Right lobe of liver (tissue), 4 donors: Measurements from ENCODE around the gene POLL.

Source experiments
- POLR2A ChIP-seq: fragments of 450-650 bp; IDR thresholded peaks from one replicate; pipeline ENCODE4 v1.6.1; 2017; ENCODE audit warnings: antibody characterized with exemption, mild to moderate bottlenecking
- TF ChIP-seq, protein P1 (sequence below), 4 donors: fragments of 200-600 bp in 3 of 4; fragments of 450-650 bp in 1 of 4; IDR thresholded peaks; one replicate each; pipeline versions ENCODE4 v1.5.1 to v1.8.0; 2016 to 2022; ENCODE audit warnings: antibody characterized with exemption in 4 of 4, mild to moderate bottlenecking in 2 of 4
- donor health status: DM: no; HTN: no; CAD: no.
- donor health status: DM: no; HTN: no; CAD: no.
- donor health status: DM: no; HTN: yes; CAD: no.

DNA sequence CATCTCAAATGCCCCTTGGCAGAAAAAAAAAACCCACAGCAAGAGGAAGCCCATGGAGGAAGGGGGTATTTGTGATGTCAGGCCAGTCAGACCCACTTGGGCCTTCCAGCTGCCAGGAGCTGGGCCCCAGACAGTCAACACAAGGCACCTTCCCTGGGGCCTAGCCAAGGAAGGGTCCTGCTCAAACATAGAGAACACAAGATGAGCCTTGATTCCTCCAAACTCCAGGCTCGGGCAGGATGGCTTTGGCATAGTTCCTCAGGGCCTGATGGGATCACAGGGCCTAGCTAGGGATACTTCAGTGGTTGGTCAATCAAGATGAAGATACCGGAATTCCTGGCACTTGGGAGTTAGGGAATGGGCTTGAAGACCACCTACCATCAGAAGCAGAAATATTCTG, 30.8 kb upstream of the POLL start:
- TF ChIP-seq, protein P1, sequence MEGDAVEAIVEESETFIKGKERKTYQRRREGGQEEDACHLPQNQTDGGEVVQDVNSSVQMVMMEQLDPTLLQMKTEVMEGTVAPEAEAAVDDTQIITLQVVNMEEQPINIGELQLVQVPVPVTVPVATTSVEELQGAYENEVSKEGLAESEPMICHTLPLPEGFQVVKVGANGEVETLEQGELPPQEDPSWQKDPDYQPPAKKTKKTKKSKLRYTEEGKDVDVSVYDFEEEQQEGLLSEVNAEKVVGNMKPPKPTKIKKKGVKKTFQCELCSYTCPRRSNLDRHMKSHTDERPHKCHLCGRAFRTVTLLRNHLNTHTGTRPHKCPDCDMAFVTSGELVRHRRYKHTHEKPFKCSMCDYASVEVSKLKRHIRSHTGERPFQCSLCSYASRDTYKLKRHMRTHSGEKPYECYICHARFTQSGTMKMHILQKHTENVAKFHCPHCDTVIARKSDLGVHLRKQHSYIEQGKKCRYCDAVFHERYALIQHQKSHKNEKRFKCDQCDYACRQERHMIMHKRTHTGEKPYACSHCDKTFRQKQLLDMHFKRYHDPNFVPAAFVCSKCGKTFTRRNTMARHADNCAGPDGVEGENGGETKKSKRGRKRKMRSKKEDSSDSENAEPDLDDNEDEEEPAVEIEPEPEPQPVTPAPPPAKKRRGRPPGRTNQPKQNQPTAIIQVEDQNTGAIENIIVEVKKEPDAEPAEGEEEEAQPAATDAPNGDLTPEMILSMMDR (IDR thresholded peaks at IDR 0.05), result no peak
- TF ChIP-seq POLR2A, result no peak
